ENCODE data around the gene LDLRAP1. TPM values are rescaled to one million over a fixed set of nuclear protein-coding genes. Genes with fewer than 3 reads are reported as not detected.

LDLRAP1 gene
- total RNA-seq, 1 donor from 2014 or later: 22.0 TPM

DNA sequence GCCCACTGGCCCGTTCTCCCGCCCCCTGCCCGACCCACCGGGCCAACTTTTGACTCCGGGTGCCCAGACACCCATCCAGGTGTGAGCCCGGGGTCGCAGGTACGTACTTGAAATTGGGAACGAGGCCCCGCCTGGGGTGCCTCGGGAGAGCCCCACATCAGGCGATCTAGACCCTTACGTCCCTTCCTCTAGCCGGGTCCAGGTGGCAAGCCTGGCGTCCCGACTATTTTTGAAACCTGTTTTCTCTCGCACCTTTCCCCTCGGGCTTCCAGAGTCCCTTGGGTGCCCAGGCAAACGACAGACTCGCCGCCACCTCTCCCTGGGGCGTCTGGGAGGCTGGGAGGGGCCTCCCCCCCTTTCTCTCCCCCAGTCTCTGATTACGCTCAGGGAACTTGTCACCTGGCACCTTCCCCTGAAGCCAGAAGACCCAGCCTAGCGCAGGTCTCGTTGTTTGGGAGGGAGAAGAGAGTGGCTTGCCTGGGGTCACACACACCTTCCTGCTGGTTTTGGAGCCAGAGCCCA lies 898 bp downstream of the LDLRAP1 start:
- no peak for DNase-seq

DNA sequence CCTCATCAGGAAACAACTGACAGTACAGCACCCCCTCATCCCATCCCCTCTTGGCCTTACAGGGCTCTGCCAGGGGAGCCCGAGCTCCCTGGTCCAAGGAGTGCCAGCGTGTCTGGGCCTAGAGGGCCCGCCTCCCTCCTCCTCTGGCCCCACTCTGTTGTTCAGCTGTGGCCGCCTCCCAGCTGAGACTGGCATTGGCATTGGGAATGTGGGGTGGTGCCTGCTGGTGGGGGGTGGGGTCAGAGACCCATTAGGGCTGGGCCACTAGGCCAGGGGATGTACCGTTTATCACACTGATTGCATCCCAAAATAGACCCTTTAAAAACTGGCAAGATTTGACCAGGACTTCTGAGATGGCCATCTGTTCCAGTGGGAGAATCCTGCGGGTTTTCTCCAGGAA lies 1.4 kb downstream of the LDLRAP1 start:
- DNase-seq: peak; percentile 36

DNA sequence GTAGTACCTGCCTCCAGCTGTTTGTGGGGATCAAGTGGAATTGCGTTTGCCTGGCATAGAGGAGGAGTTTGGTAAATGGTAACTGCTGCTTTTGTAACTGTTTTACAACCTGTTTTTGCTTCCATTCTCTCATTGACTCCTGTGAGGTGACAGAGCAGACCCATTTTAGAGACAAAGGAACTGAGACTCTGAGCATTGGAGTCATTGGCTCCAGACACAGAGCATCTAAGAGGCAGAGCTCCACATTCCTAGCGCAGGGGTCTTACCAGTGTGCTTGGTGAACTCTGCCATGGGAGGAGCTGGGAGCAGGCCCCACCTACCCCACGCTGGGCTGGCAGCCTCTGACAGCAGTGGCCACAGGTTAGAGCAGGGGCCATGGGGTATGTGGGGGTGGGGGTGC lies 2.4 kb downstream of the LDLRAP1 start:
- no peak for DNase-seq

DNA sequence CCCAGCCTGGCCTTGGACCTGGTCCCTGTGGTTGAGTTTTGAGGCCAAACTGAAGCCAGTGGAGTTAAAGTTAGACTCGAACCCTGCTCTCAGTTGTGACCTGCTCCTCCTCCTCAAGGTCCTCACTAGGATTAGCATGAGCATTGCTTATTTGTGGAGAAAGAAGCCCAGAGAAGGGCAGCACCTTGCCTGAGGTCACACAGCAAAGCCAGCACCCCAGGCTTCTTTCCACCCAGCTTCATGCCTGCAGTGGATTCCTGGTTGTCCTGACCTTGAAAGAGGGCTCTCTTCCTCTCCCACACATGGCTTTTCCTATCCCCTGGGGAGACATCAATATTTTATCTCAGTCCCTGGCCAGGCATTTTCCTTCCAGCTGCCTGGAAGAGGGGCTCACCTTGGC lies 2.8 kb downstream of the LDLRAP1 start:
- DNase-seq: no peak

GRCh38 chr1:25548601-25549000 lies 5.2 kb downstream of the LDLRAP1 start:
- no peak for DNase-seq

DNA sequence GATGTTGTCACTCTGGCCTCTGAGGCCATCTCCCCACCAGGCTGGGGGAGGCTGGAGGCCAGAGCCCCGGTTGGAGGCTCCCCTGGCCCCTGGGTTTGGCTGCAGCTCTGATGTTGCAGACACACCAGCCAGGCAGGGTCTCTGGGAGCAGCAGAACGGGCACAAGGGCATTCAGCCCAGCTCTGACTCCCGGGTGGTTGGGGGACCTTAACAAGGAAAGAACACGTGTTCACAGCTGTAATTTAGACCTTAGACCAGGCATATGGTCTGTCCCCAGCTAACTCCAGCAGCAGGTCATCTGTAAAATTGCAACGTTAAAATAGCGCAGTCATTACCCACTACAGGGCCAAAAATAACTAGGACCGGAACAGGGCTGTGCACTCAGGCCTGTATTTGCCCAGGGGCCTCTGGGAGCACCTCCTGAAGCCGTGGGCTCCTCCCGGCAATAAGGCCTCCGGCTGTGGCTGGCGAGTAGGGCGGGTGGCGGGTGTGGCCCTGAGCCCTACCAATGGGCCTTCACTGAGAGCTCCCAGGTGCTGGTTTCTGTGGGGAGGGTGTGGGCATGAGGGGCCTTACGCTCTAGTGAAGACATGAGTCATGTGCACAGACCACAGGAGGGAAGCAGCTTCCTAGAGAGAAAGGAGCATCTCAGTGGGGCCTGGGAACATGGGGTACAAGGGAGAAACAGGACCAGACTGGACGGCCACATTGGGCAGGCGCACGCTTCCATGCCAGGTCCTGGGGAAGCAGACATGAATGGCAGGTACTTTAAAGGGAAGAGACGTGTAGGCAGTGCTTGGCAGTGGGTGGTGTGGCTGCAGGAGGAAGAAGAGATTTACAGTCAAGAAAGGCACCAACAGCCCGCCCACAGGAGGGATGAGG lies 6.1 kb downstream of the LDLRAP1 start:
- DNase-seq: peak; percentile 48

DNA sequence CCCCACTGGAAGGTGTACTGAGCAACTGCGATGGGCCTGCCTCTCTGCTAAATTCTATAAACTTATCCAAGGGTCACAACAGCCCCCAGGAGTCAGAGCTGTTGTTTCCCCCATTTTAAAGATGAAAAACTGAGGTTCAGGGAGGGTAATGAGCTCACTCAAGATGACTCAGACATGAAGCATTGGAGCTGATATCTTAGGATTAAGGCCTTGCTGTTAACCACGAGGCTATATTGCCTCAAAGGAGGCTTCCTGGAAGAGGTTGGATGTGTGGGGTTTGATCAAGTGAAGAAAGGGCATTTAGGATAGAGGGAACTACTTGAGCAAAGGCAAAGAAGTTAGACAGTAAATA lies 6.7 kb downstream of the LDLRAP1 start:
- no peak for DNase-seq

- DNase-seq: peak; percentile 69
These were observed 7.4 kb downstream of the LDLRAP1 start for GRCh38 chr1:25550683-25551310.

GRCh38 chr1:25553749-25554429 lies 10.5 kb downstream of the LDLRAP1 start:
- DNase-seq: no peak

GRCh38 chr1:25554430-25554780 lies 11.0 kb downstream of the LDLRAP1 start:
- no peak for DNase-seq

GRCh38 chr1:25554886-25555752 lies 11.7 kb downstream of the LDLRAP1 start:
- no peak for DNase-seq

GRCh38 chr1:25555753-25556092 lies 12.3 kb downstream of the LDLRAP1 start:
- DNase-seq: no peak

- DNase-seq: no peak
These were observed 12.8 kb downstream of the LDLRAP1 start for GRCh38 chr1:25556132-25556670.

DNA sequence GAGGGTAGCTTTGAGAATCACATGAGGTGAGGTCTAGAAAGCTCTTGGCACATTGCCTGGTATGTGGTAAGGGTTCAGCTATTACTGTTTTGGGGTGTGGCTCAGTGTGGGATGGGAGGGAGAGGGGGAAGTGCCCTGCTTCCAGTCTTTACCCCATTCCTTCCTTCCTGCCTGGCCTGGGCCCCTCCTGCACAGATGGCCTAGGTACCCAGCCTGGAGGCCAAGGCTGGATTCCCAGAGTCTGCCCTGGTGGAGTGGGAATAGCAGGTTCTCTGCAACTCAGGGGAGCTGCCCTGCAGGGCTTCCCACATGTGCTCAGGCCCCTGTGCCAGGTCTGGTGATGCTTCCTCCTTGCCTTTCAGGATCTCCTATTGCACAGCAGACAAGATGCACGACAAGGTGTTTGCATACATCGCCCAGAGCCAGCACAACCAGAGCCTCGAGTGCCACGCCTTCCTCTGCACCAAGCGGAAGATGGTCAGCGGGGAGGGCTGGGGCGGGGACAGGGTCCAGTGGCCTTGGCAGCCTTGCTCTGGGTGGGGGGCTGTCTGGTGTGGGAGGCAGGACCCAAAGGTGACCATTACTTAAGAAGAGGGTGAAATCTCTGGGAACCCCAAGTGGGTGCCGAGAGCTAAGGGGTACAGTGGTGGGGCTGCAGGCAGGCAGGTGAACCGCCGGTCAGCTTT lies 13.5 kb downstream of the LDLRAP1 start:
- no peak for DNase-seq

DNA sequence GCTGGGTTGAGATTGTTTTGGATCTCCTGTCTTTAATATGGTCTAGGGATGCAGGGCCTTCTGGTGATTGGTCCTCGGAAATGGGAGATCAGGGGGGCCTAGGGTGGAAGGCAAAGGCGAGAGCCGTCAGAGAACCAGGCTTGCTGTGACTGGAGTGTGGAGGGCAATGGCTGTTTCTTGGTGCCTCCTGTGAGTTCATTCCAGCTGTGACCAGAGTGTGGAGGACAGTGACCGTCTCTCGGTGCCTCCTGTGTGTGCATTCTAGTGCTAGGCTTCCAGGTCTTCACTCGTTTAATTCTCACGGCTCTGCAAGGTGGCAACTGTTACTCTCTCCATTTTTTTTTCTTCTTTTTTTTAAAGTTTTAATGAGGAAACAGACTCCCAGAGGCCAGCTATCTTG lies 14.1 kb downstream of the LDLRAP1 start:
- no peak for DNase-seq

- DNase-seq: peak; percentile 56
These were observed 15.6 kb downstream of the LDLRAP1 start for GRCh38 chr1:25559031-25559430.

DNA sequence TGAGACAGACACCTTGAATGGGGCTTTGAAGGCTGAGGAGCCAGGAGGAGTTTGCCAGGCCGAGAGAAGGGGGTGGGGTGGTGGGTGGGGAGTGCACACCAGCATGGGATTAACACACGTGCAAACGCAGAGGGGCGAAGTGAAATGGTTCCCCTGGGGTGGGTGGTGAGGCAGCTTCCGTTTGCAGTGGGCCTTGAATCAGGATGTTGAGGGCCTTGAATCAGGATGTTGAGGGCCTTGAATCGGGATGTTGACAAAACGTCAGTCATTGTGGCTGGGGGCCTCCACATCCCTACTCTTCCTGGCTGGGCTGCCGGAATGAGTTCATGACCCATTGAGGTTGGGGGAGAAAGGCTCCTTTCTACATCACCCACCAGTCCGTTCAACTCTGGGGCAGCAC lies 16.6 kb downstream of the LDLRAP1 start:
- peak; percentile 71 for DNase-seq

GRCh38 chr1:25560788-25561187 lies 17.4 kb downstream of the LDLRAP1 start:
- no peak for DNase-seq

GRCh38 chr1:25561421-25562100 lies 18.2 kb downstream of the LDLRAP1 start:
- DNase-seq: peak; percentile 56

DNA sequence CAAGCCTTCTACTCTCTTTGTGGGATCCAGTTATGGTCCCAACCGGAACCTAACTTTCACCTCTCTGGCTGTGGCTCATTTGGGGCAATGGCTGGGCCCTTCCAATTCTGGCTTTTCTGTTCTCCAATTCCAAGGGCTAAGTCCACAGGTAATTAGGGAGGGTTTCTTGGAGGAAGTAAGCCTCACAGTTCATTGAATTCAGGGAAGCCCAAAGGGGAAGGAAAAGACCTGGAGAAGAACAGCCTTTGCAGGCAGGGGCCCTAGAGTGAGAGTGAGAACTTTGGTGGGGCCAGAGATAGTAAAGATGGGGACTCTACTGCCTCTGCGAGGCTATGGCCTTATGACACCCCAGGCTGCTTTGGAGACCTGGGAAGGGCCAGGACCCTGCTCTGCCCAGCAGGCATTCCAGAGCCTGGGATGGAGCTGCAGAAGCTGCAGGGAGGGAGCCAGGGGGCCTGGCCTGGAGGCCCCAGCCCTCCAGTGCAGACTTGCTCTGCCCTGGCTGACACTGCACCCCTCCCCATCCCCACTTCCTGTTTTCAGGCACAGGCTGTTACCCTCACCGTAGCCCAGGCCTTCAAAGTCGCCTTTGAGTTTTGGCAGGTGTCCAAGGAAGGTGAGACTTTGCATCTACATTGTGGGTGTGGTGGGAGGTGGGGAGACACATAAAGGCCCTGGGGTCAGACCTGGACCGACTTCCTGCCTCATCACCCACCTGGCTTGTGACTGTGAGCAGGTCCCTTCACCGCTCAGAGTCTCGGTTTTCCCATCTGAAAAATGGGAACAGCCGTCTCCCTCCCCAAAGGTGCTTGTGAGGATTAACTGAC lies 18.9 kb downstream of the LDLRAP1 start:
- no peak for DNase-seq
